Measurements from ENCODE around the gene GHSR.

The GHSR gene

GRCh38 chr3:172456404-172456803 lies 8.1 kb upstream of the GHSR start:
- peaks cover 8% of the 10 kb centered on the region for H3K27me3 ChIP-seq (ENCODE audit: insufficient read depth, low read length)
- no peaks in the 10 kb centered on the region for H3K9me3 ChIP-seq (ENCODE audit: low read length)
- H3K4me3 ChIP-seq (ENCODE audit: low read length) = no peak overlapping the region
- H3K4me1 ChIP-seq (ENCODE audit: insufficient read depth, low read length) = no peaks in the 10 kb centered on the region
- H3K36me3 ChIP-seq (ENCODE audit: insufficient read depth, low read length) = no peaks in the 10 kb centered on the region
- no peak overlapping the region for H2AFZ ChIP-seq (ENCODE audit: low read depth, low read length)

- Histone ChIP-seq H3K4me1 (ENCODE audit: insufficient read depth, low read length) (peaks cover 5% of the 10 kb centered on the region), H3K4me3 (ENCODE audit: low read length) (no peak overlapping the region), H3K36me3 (ENCODE audit: insufficient read depth, low read length) (no peaks in the 10 kb centered on the region), H3K9me3 (ENCODE audit: low read length) (no peaks in the 10 kb centered on the region), H2AFZ (ENCODE audit: low read depth, low read length) (no peak overlapping the region), H3K27me3 (ENCODE audit: insufficient read depth, low read length) (peaks cover 20% of the 10 kb centered on the region)
Measured at GRCh38 chr3:172454180-172454579, 5.9 kb upstream of the GHSR start.

- Histone ChIP-seq H3K4me3 (ENCODE audit: low read length) (no peak overlapping the region), H3K27me3 (ENCODE audit: insufficient read depth, low read length) (peaks cover 59% of the 10 kb centered on the region)
Measured at GRCh38 chr3:172449466-172450149, 1.4 kb upstream of the GHSR start.

GRCh38 chr3:172448661-172449465 lies 607 bp upstream of the GHSR start:
- H3K36me3 ChIP-seq (ENCODE audit: insufficient read depth, low read length) = no peaks in the 10 kb centered on the region
- H3K4me1 ChIP-seq (ENCODE audit: insufficient read depth, low read length) = peaks cover 5% of the 10 kb centered on the region
- H2AFZ ChIP-seq (ENCODE audit: low read depth, low read length) = no peak overlapping the region
- H3K27me3 ChIP-seq (ENCODE audit: insufficient read depth, low read length) = peaks cover 59% of the 10 kb centered on the region
- H3K9me3 ChIP-seq (ENCODE audit: low read length) = peaks cover 3% of the 10 kb centered on the region
- H3K4me3 ChIP-seq (ENCODE audit: low read length) = no peak overlapping the region

More at GRCh38 chr3:172449466-172450149, 1.4 kb upstream of the GHSR start:
- no peak overlapping the region for H2AFZ ChIP-seq (ENCODE audit: low read depth, low read length)
- H3K9me3 ChIP-seq (ENCODE audit: low read length) = peaks cover 3% of the 10 kb centered on the region
- no peaks in the 10 kb centered on the region for H3K36me3 ChIP-seq (ENCODE audit: insufficient read depth, low read length)
- H3K4me1 ChIP-seq (ENCODE audit: insufficient read depth, low read length) = peaks cover 5% of the 10 kb centered on the region

- Histone ChIP-seq H2AFZ (ENCODE audit: low read depth, low read length) (no peak overlapping the region), H3K4me3 (ENCODE audit: low read length) (no peak overlapping the region), H3K9me3 (ENCODE audit: low read length) (peaks cover 3% of the 10 kb centered on the region), H3K36me3 (ENCODE audit: insufficient read depth, low read length) (no peaks in the 10 kb centered on the region), H3K4me1 (ENCODE audit: insufficient read depth, low read length) (peaks cover 5% of the 10 kb centered on the region), H3K27me3 (ENCODE audit: insufficient read depth, low read length) (peaks cover 59% of the 10 kb centered on the region)
Measured at GRCh38 chr3:172446198-172446597, 2.1 kb downstream of the GHSR start.

GRCh38 chr3:172444821-172445220 lies 3.4 kb downstream of the GHSR start:
- H3K4me3 ChIP-seq (ENCODE audit: low read length) = no peak overlapping the region
- peaks cover 3% of the 10 kb centered on the region for H3K9me3 ChIP-seq (ENCODE audit: low read length)
- peaks cover 5% of the 10 kb centered on the region for H3K4me1 ChIP-seq (ENCODE audit: insufficient read depth, low read length)
- H2AFZ ChIP-seq (ENCODE audit: low read depth, low read length) = no peak overlapping the region
- no peaks in the 10 kb centered on the region for H3K36me3 ChIP-seq (ENCODE audit: insufficient read depth, low read length)
- peaks cover 50% of the 10 kb centered on the region for H3K27me3 ChIP-seq (ENCODE audit: insufficient read depth, low read length)

GRCh38 chr3:172442606-172443005 lies 5.7 kb downstream of the GHSR start:
- H3K9me3 ChIP-seq (ENCODE audit: low read length) = peaks cover 2% of the 10 kb centered on the region
- no peaks in the 10 kb centered on the region for H3K4me1 ChIP-seq (ENCODE audit: insufficient read depth, low read length)
- no peaks in the 10 kb centered on the region for H3K36me3 ChIP-seq (ENCODE audit: insufficient read depth, low read length)
- no peak overlapping the region for H3K4me3 ChIP-seq (ENCODE audit: low read length)
- H3K27me3 ChIP-seq (ENCODE audit: insufficient read depth, low read length) = peaks cover 28% of the 10 kb centered on the region
- H2AFZ ChIP-seq (ENCODE audit: low read depth, low read length) = no peak overlapping the region

- no peaks in the 10 kb centered on the region for H3K9me3 ChIP-seq (ENCODE audit: low read length)
- H3K4me1 ChIP-seq (ENCODE audit: insufficient read depth, low read length) = no peaks in the 10 kb centered on the region
- H3K36me3 ChIP-seq (ENCODE audit: insufficient read depth, low read length) = no peaks in the 10 kb centered on the region
- no peak overlapping the region for H2AFZ ChIP-seq (ENCODE audit: low read depth, low read length)
- no peak overlapping the region for H3K4me3 ChIP-seq (ENCODE audit: low read length)
- peaks cover 18% of the 10 kb centered on the region for H3K27me3 ChIP-seq (ENCODE audit: insufficient read depth, low read length)
Measured at GRCh38 chr3:172441581-172441980, 6.7 kb downstream of the GHSR start.

GRCh38 chr3:172438186-172438585 lies 10.1 kb downstream of the GHSR start:
- Histone ChIP-seq H2AFZ (ENCODE audit: low read depth, low read length) (no peak overlapping the region), H3K4me3 (ENCODE audit: low read length) (no peak overlapping the region), H3K36me3 (ENCODE audit: insufficient read depth, low read length) (no peaks in the 10 kb centered on the region), H3K27me3 (ENCODE audit: insufficient read depth, low read length) (peaks cover 3% of the 10 kb centered on the region), H3K9me3 (ENCODE audit: low read length) (no peaks in the 10 kb centered on the region), H3K4me1 (ENCODE audit: insufficient read depth, low read length) (no peaks in the 10 kb centered on the region)

- Histone ChIP-seq H3K36me3 (ENCODE audit: insufficient read depth, low read length) (no peaks in the 10 kb centered on the region), H3K27me3 (ENCODE audit: insufficient read depth, low read length) (no peaks in the 10 kb centered on the region), H2AFZ (ENCODE audit: low read depth, low read length) (no peak overlapping the region), H3K9me3 (ENCODE audit: low read length) (no peaks in the 10 kb centered on the region), H3K4me1 (ENCODE audit: insufficient read depth, low read length) (no peaks in the 10 kb centered on the region), H3K4me3 (ENCODE audit: low read length) (no peak overlapping the region)
Measured at GRCh38 chr3:172437713-172438112, 10.5 kb downstream of the GHSR start.

- Histone ChIP-seq H3K4me1 (ENCODE audit: insufficient read depth, low read length) (no peaks in the 10 kb centered on the region), H3K4me3 (ENCODE audit: low read length) (no peak overlapping the region), H3K27me3 (ENCODE audit: insufficient read depth, low read length) (no peaks in the 10 kb centered on the region), H3K36me3 (ENCODE audit: insufficient read depth, low read length) (no peaks in the 10 kb centered on the region), H3K9me3 (ENCODE audit: low read length) (no peaks in the 10 kb centered on the region), H2AFZ (ENCODE audit: low read depth, low read length) (no peak overlapping the region)
Measured at GRCh38 chr3:172415323-172415722, 32.9 kb downstream of the GHSR start.

- H2AFZ ChIP-seq (ENCODE audit: low read depth, low read length) = no peak overlapping the region
- H3K4me3 ChIP-seq (ENCODE audit: low read length) = no peak overlapping the region
Measured at GRCh38 chr3:172411478-172411947, 36.7 kb downstream of the GHSR start.

GRCh38 chr3:172410702-172411477 lies 37.4 kb downstream of the GHSR start:
- no peak overlapping the region for H2AFZ ChIP-seq (ENCODE audit: low read depth, low read length)
- H3K36me3 ChIP-seq (ENCODE audit: insufficient read depth, low read length) = no peaks in the 10 kb centered on the region
- H3K4me3 ChIP-seq (ENCODE audit: low read length) = no peak overlapping the region
- no peaks in the 10 kb centered on the region for H3K4me1 ChIP-seq (ENCODE audit: insufficient read depth, low read length)
- no peaks in the 10 kb centered on the region for H3K27me3 ChIP-seq (ENCODE audit: insufficient read depth, low read length)
- no peaks in the 10 kb centered on the region for H3K9me3 ChIP-seq (ENCODE audit: low read length)

More at GRCh38 chr3:172411478-172411947, 36.7 kb downstream of the GHSR start:
- Histone ChIP-seq H3K4me1 (ENCODE audit: insufficient read depth, low read length) (no peaks in the 10 kb centered on the region), H3K9me3 (ENCODE audit: low read length) (no peaks in the 10 kb centered on the region), H3K36me3 (ENCODE audit: insufficient read depth, low read length) (no peaks in the 10 kb centered on the region), H3K27me3 (ENCODE audit: insufficient read depth, low read length) (no peaks in the 10 kb centered on the region)
